ENCODE data around the gene CASP2. TPM values are rescaled to one million over a fixed set of nuclear protein-coding genes. Genes with fewer than 3 reads are reported as not detected.

The CASP2 gene
- total and polyA plus RNA-seq, 10 of the 15 experiments (the other 5 are each of a cell fraction or from before 2014, with no cell fraction given), result 12.1 to 60.4 (median 26.2) TPM

DNA sequence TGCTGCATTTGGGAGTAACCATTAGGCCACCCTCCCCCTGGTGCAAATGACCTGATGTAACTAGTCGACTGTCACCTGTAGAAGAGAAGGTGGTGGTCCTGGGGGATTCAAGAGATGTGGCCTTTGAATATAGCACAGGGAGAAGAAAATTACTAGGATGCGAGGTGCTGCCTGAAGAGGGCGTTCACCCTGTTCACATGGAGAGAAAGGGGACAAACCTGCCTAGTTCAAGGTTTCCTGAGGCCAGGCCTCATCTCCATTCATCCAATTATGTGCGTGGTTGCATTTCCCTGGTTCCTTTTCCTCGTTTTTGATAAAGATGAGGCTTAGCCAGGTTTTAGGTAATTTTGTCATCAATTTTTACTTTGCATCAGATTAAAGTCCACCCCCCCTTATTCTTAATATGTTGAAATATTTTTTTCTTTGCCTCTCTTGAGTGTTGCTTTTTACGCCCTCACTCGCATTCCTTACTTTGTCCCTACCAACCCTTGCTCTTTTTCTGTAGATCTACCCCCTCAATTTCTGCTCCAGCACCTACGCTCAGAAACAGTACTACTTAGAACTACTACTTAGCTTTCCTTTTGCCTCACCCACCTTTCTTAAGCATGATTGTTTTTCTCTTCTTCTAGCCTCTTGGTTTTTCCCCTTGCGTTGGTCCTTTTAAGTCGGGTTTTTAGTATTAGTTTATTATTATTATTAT is 41.5 kb downstream of the CASP2 start:
- ChIA-PET POLR2A (no interaction called here), CTCF (interaction anchor here (1.3 to 1.4 kb wide), 2 partner anchors 89 to 114 kb away, joined by 4 to 6 read pairs; no protein-coding TSS in a partner anchor), RAD21 (ENCODE audit: unreplicated experiment) (no interaction called here), SMC1A (ENCODE audit: uncharacterized antibody, unreplicated experiment) (no interaction called here)
- TF ChIP-seq RELB (IDR thresholded peaks at IDR 0.05; ENCODE audit: low read depth) (no peak), PAX8 (IDR thresholded peaks at IDR 0.05) (no peak), NR2C1 (IDR thresholded peaks at IDR 0.05) (no peak), TAF1 (IDR thresholded peaks at IDR 0.05; ENCODE audit: borderline replicate concordance, low read depth, low read length) (no peak), CEBPB (IDR thresholded peaks at IDR 0.05; ENCODE audit: borderline replicate concordance in 1 of 2, low read depth in 2 of 2, low read length in 2 of 2) (no peak), EP300 (IDR thresholded peaks at IDR 0.05; ENCODE audit: borderline replicate concordance in 1 of 2, control insufficient read depth in 1 of 2, low read depth in 2 of 2, low read length in 2 of 2) (no peak), KLF5 (IDR thresholded peaks at IDR 0.05; ENCODE audit: partially characterized antibody) (no peak), MLLT1 (IDR thresholded peaks at IDR 0.05) (no peak)
- Histone ChIP-seq H3K79me2 (ENCODE audit: control insufficient read depth, insufficient read depth, low read length) (no peaks in the 10 kb centered on the region), H3K9me3 (replicated peaks; ENCODE audit: control insufficient read depth, insufficient read depth, low read length) (no peaks in the 10 kb centered on the region), H3K9ac (ENCODE audit: control insufficient read depth, insufficient read depth, low read length) (no peak overlapping the region), H2AFZ (ENCODE audit: control insufficient read depth, low read depth, low read length) (no peak overlapping the region), H3K4me2 (ENCODE audit: control insufficient read depth, insufficient read depth) (no peak overlapping the region), H3K36me3 (ENCODE audit: control insufficient read depth in 2 of 2, insufficient read depth in 2 of 2, low read length in 1 of 2) (no peaks in the 10 kb centered on the region), H3K27me3 (replicated peaks in 1 of 2; ENCODE audit: control insufficient read depth in 2 of 2, insufficient read depth in 2 of 2, low read length in 1 of 2) (no peaks in the 10 kb centered on the region), H3K4me1 (ENCODE audit: control insufficient read depth, insufficient read depth, low read length) (peaks cover 9% of the 10 kb centered on the region; the same call in 1 of the 2 replicates), H3K4me3 (no peak overlapping the region), H4K20me1 (ENCODE audit: control insufficient read depth, insufficient read depth) (no peaks in the 10 kb centered on the region), H3K27ac (ENCODE audit: control insufficient read depth, insufficient read depth) (no peak overlapping the region)
- ATAC-seq (no peak), FAIRE-seq (no peak), DNase-seq (ENCODE audit: low read depth, low spot score) (no peak)
- in situ Hi-C loops (cut with MboI), result no loop called here
- 62% methylated on average over 10 of the region's 10 CpGs for WGBS (ENCODE audit: insufficient coverage, insufficient replicate concordance, low lambda C conversion rate, missing lambda C conversion rate)
- intact Hi-C loops (cut with micrococcal nuclease; ENCODE audit: unreplicated experiment), result loop anchor here (5.0 kb wide), 1 partner anchor 38 kb away; no protein-coding TSS in a partner anchor
- no TSS peak for BruUV-seq (replicated peaks)
